ENCODE measurements around the gene GP2. TPM values are rescaled to one million over a fixed set of nuclear protein-coding genes. Genes with fewer than 3 reads are reported as not detected.

GP2 gene
- total RNA-seq, 1 donor from 2014 or later = not detected

GRCh38 chr16:20302389-20302788 is 24.9 kb downstream of the GP2 start:
- Mint-ChIP-seq H3K9me3 (ENCODE audit: unreplicated experiment) (no peaks in the 10 kb centered on the region), H3K4me3 (ENCODE audit: unreplicated experiment) (no peak overlapping the region), H3K27me3 (ENCODE audit: unreplicated experiment) (peaks cover 2% of the 10 kb centered on the region), H3K4me1 (ENCODE audit: unreplicated experiment) (no peaks in the 10 kb centered on the region), H3K27ac (ENCODE audit: unreplicated experiment) (no peak overlapping the region), H3K36me3 (ENCODE audit: low read depth, unreplicated experiment) (no peaks in the 10 kb centered on the region)
- TF ChIP-seq CTCF (IDR thresholded peaks at IDR 0.05; ENCODE audit: unreplicated experiment) = no peak
- no peak for DNase-seq (ENCODE audit: low spot score)

- Mint-ChIP-seq H3K27ac (ENCODE audit: unreplicated experiment) (no peak overlapping the region), H3K4me3 (ENCODE audit: unreplicated experiment) (no peak overlapping the region), H3K36me3 (ENCODE audit: low read depth, unreplicated experiment) (no peaks in the 10 kb centered on the region), H3K27me3 (ENCODE audit: unreplicated experiment) (peaks cover 2% of the 10 kb centered on the region), H3K9me3 (ENCODE audit: unreplicated experiment) (no peaks in the 10 kb centered on the region), H3K4me1 (ENCODE audit: unreplicated experiment) (no peaks in the 10 kb centered on the region)
- DNase-seq (ENCODE audit: low spot score) = no peak
- no peak for TF ChIP-seq CTCF (IDR thresholded peaks at IDR 0.05; ENCODE audit: unreplicated experiment)
These were observed 25.5 kb downstream of the GP2 start for GRCh38 chr16:20301840-20302239.

GRCh38 chr16:20300312-20301097 is 26.8 kb downstream of the GP2 start:
- H3K9me3 Mint-ChIP-seq (ENCODE audit: unreplicated experiment) = no peaks in the 10 kb centered on the region
- H3K4me1 Mint-ChIP-seq (ENCODE audit: unreplicated experiment) = no peaks in the 10 kb centered on the region
- H3K4me3 Mint-ChIP-seq (ENCODE audit: unreplicated experiment) = no peak overlapping the region
- peak; percentile 62 for TF ChIP-seq CTCF (IDR thresholded peaks at IDR 0.05; ENCODE audit: unreplicated experiment)
- peak; percentile 59 for DNase-seq (ENCODE audit: low spot score)
- peaks cover 2% of the 10 kb centered on the region for H3K27me3 Mint-ChIP-seq (ENCODE audit: unreplicated experiment)
- H3K27ac Mint-ChIP-seq (ENCODE audit: unreplicated experiment) = no peak overlapping the region
- H3K36me3 Mint-ChIP-seq (ENCODE audit: low read depth, unreplicated experiment) = no peaks in the 10 kb centered on the region

GRCh38 chr16:20298452-20298851 is 28.9 kb downstream of the GP2 start:
- Mint-ChIP-seq H3K36me3 (ENCODE audit: low read depth, unreplicated experiment) (no peaks in the 10 kb centered on the region), H3K27ac (ENCODE audit: unreplicated experiment) (no peak overlapping the region), H3K4me3 (ENCODE audit: unreplicated experiment) (no peak overlapping the region), H3K9me3 (ENCODE audit: unreplicated experiment) (no peaks in the 10 kb centered on the region), H3K4me1 (ENCODE audit: unreplicated experiment) (no peaks in the 10 kb centered on the region), H3K27me3 (ENCODE audit: unreplicated experiment) (peaks cover 2% of the 10 kb centered on the region)
- no peak for TF ChIP-seq CTCF (IDR thresholded peaks at IDR 0.05; ENCODE audit: unreplicated experiment)
- no peak for DNase-seq (ENCODE audit: low spot score)

Data from endothelial cell (in vitro differentiated cells).